Prostate gland (tissue), 2 donors: ENCODE data around the gene TCF12. TPM values are rescaled to one million over a fixed set of nuclear protein-coding genes. Genes with fewer than 3 reads are reported as not detected.

Source experiments
- DNase-seq: peaks from one replicate; pipeline ENCODE4 v3.0.0-alpha.2; 2019; ENCODE audit warnings: low spot score
- H3K27ac ChIP-seq, 2 donors: fragments of 200-600 bp; sonication (generic); 2 replicates each; pipeline ENCODE4 v1.5.1; 2017 to 2019
- H3K27me3 ChIP-seq: fragments of 200-600 bp; sonication (generic); replicated peaks from 2 replicates; pipeline ENCODE4 v1.5.1; 2019; ENCODE audit not compliant: insufficient read depth
- H3K36me3 ChIP-seq, 2 donors: fragments of 200-600 bp; sonication (generic); 1 replicate in 1 of 2; 2 replicates in 1 of 2; pipeline versions ENCODE4 v1.5.1 to v1.8.1; 2017 to 2019
- H3K4me1 ChIP-seq: fragments of 200-600 bp; sonication (generic); replicated peaks from 2 replicates; pipeline ENCODE4 v1.5.1; 2019
- H3K4me3 ChIP-seq, 2 donors: fragments of 200-600 bp; sonication (generic); 2 replicates each; pipeline ENCODE4 v1.5.1; 2017 to 2019
- H3K9me3 ChIP-seq: fragments of 200-600 bp; sonication (generic); 2 replicates; pipeline ENCODE4 v1.5.1; 2017
- CTCF ChIP-seq, 4 experiments: fragments of 200-600 bp in 2 of 4; fragments of 450-650 bp in 2 of 4; sonication (generic) in 2 of 4; IDR thresholded peaks; 1 replicate in 3 of 4; 2 replicates in 1 of 4; pipeline ENCODE4 v1.5.1; 2016 to 2019; ENCODE audit warnings: antibody characterized with exemption in 4 of 4, mild to moderate bottlenecking in 2 of 4, moderate library complexity in 2 of 4
- POLR2A ChIP-seq: fragments of 450-650 bp; IDR thresholded peaks from one replicate; pipeline ENCODE4 v1.6.1; 2016; ENCODE audit warnings: antibody characterized with exemption, mild to moderate bottlenecking
- POLR2AphosphoS5 ChIP-seq: sonication (generic); formaldehyde crosslinking; IDR thresholded peaks from one replicate; pipeline ENCODE4 v1.6.1; 2017; ENCODE audit warnings: antibody characterized with exemption
- WGBS: methylation state at CpG from one replicate; pipeline ENCODE4 v1.1.5; 2018; 5-methylcytosine and 5-hydroxymethylcytosine counted together
- intact Hi-C: fragments of 100-400 bp; cut with DNase I; formaldehyde crosslinking; loops from one replicate; pipeline ENCODE4 v1.14.2; 2022
- total RNA-seq, 2 donors: library from RNA; depleted of rRNA; stranded (reverse); fragments of >200 nt; gene quantifications; one replicate each; pipeline ENCODE4 v1.1.0, GENCODE V29; 2016

TCF12 gene
- total RNA-seq, 2 donors from 2014 or later: 95.4 to 123 TPM

- Histone ChIP-seq H3K27ac (no peak overlapping the region), H3K9me3 (no peaks in the 10 kb centered on the region), H3K27me3 (no peaks in the 10 kb centered on the region), H3K36me3 (no peaks in the 10 kb centered on the region), H3K4me1 (no peaks in the 10 kb centered on the region), H3K4me3 (no peak overlapping the region)
- WGBS: 98% methylated on average over 4 of the region's 4 CpGs
- no peak for DNase-seq
- TF ChIP-seq POLR2A (no peak), POLR2AphosphoS5 (no peak)
- intact Hi-C loops: no loop called here
Observed at GRCh38 chr15:57086857-57087427, 168.5 kb downstream of the TCF12 start.

DNA sequence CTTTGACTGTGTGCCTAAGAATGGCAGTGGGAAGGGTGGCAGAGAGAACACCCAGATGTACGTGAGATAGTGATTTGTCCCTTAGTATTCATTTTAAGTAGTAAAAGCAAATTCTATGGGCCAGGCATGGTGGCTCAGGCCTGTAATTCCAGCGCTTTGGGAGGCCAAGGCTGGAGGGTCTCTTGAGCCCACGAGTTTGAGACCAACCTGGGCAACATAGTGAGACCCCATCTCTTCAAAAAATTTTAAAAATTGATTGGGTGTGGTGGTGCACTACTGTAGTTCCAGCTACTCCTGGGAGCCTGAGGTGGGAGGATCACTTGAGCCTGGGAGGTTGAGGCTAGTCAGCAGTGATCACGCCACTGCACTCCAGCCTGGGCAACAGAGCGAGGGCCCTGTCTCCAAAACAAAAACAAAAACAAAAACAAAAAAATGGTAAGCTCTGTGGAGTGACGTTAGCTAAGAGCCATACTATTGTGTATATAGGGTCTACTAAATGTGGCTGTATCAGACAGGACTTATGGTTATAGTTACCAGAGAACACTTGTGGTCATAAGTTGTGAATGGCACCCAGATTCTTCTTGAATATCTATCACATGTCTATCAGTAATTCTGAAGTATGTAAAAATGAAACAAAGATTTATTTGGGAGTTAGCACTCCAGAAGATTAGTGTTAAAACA lies 171.5 kb downstream of the TCF12 start:
- intact Hi-C loops: no loop called here
- Histone ChIP-seq H3K9me3 (no peaks in the 10 kb centered on the region), H3K4me1 (no peaks in the 10 kb centered on the region), H3K27ac (no peak overlapping the region), H3K4me3 (no peak overlapping the region), H3K36me3 (no peaks in the 10 kb centered on the region), H3K27me3 (no peaks in the 10 kb centered on the region)
- no peak for DNase-seq
- TF ChIP-seq POLR2AphosphoS5 (no peak), POLR2A (no peak), CTCF (IDR thresholded peaks at IDR 0.05) (no peak)
- 98% methylated on average over 6 of the region's 6 CpGs for WGBS

GRCh38 chr15:57090496-57090859 lies 172.0 kb downstream of the TCF12 start:
- WGBS: 65% methylated on average over 4 of the region's 4 CpGs
- no peaks in the 10 kb centered on the region for H3K27me3 ChIP-seq

DNA sequence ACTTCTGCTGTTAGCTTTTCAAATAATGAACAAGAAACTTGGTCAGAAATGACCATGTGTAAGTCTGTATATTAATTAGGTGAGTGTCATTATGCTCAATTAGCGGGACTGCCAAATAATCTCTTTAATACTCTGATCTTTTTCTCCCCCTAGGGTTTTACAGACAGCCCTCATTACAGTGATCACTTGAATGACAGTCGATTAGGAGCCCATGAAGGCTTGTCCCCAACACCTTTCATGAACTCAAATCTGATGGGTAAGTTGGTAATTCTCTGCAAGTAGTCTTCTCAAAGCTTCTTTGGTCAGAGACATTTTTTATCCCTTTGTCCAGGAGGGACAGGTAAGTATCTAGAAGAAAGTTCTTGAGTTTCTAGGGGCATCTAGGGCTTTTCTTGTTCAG lies 173.2 kb downstream of the TCF12 start:
- Histone ChIP-seq H3K9me3 (no peaks in the 10 kb centered on the region), H3K4me3 (no peak overlapping the region), H3K4me1 (no peaks in the 10 kb centered on the region), H3K27me3 (no peaks in the 10 kb centered on the region), H3K36me3 (no peaks in the 10 kb centered on the region), H3K27ac (no peak overlapping the region)
- WGBS: 93% methylated on average over 2 of the region's 2 CpGs
- no peak for DNase-seq
- intact Hi-C loops: no loop called here
- no peak for TF ChIP-seq POLR2AphosphoS5
- TF ChIP-seq CTCF (IDR thresholded peaks at IDR 0.05): no peak
- TF ChIP-seq POLR2A: no peak

More at GRCh38 chr15:57090496-57090859, 172.0 kb downstream of the TCF12 start:
- no peaks in the 10 kb centered on the region for H3K4me1 ChIP-seq
- H3K9me3 ChIP-seq: no peaks in the 10 kb centered on the region
- H3K36me3 ChIP-seq: no peaks in the 10 kb centered on the region
- no peak overlapping the region for H3K4me3 ChIP-seq
- TF ChIP-seq POLR2A: no peak
- TF ChIP-seq POLR2AphosphoS5: no peak
- DNase-seq: no peak
- intact Hi-C loops: no loop called here
- H3K27ac ChIP-seq: no peak overlapping the region

DNA sequence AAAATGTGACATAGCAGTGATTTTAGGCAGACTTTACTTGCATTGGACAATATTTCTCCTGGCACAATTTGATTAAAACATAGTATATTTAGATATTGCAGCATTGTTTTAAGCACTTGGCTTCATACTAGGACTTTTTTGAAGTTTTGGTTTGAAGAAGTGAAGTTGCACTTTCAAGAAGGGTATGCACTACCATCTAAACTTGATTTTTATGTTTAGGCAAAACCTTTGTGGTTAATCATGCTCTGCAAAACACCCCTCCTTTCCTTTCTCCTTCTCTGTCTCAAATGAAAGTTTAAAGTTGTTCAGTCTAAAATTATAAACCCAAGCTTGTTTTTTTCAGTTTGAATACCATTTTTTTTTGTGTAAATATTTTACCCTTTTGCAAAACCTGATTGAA lies 173.8 kb downstream of the TCF12 start:
- no peak for TF ChIP-seq POLR2AphosphoS5
- no peak for TF ChIP-seq POLR2A
- no peak for TF ChIP-seq CTCF (IDR thresholded peaks at IDR 0.05)
- H3K4me1 ChIP-seq: no peaks in the 10 kb centered on the region

More for the DNA sequence above, 173.8 kb downstream of the TCF12 start:
- Histone ChIP-seq H3K27ac (no peak overlapping the region), H3K36me3 (no peaks in the 10 kb centered on the region), H3K9me3 (no peaks in the 10 kb centered on the region), H3K27me3 (no peaks in the 10 kb centered on the region), H3K4me3 (no peak overlapping the region)
- intact Hi-C loops: no loop called here
- no peak for DNase-seq
